HPDE6-E6E7 (cell line): ENCODE measurements around the gene SNF8.

Experiments
- DNase-seq: peaks from one replicate; pipeline ENCODE4 v3.0.0; 2011; ENCODE audit warnings: missing footprints; ENCODE audit errors: extremely low spot score

SNF8 gene

DNA sequence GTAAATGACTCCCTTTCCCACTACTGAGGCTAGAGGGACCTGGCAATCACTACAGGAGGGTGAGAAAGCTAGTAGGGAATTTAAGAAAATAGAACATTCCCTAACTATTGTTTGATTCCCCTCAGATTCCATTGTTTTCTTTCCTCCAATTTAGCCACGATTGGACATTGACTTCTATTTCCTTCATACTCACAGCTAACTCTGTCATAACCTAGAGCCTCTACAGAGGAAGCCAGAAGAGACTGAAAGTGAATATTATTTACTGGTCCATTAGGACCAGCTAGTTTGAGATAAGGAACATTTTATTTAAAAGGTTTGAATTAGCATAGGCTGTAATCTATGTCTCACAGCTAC is 14.9 kb downstream of the SNF8 start:
- DNase-seq, result no peak

DNA sequence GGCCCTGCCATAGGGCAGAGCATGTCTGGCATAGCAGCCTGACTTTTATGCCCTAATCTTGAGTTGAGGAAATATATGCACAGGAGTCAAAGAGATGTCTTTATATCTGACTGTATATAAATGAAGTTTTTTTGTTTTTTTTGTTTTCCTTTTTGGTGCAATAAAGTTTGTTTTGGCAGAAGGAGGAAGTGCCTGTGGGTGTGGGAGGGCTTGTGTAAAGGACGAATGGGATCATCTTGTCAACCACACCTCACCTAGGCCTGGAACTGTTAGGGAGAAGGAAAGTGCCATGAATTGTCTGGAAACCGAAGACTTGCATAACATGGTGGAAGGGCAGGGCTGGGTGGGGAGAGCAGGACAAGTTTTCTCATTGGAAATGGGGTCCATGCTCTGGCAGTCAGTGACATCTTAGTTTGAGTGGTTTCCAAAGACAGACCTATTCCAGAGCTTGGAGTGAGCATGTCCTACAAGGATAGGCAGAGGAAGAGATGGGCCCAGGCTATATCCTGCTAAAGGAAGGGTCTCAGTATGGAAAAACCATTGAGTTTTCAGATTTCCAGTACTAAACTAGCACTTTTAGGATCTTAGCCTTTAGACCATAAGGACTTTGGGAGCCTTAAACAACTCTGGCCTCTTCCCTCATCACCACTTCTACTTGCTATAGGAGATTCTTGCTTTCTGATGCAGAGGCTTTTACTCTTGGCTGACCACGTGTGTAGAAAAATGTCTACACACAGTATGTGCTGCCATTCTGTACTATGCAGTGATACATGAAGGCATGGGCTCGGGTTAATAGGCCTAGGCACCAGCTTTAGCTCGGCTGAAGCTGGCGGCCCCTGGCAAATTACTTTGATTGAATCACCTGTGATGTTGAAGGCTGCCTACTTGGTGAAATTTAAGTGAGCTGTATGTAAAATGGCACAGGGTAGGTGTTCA is 15.5 kb downstream of the SNF8 start:
- no peak for DNase-seq

DNA sequence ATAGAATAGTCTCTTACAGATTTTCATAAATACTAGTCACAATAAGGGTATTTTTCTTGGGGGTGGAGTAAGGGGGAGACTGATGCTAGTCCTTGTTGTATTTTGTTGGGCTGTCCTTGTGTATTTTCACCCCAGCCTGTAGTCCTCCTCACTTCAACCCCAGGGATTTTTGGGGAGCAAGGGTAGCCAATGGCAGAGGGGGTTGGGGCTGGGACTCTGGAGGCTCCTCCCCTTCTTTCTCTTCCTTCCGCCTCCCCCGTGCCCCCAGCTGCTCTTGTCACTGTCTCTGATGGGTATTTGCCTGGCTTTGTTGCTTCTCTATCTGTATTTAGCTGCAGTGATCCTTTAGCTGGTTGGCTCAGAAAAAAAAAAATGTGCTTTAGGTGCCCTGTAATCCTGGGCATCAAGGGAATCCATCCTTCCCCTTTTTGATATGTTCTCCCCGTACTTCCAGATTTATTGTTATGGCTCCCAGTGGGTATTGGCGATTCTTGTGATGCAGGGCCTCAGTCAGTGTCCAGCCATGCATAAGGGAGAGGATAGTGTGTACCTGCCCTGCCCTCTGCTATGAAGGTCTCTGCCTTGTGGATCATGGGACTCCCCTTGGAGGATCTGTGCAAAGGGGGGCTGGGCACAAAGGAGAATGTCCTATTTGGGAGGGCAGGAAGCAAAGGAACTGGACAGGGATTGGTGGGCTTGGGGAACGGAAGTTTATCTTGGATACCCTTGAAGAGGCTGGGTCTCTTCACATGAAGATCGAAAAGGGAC is 16.5 kb downstream of the SNF8 start:
- no peak for DNase-seq

DNA sequence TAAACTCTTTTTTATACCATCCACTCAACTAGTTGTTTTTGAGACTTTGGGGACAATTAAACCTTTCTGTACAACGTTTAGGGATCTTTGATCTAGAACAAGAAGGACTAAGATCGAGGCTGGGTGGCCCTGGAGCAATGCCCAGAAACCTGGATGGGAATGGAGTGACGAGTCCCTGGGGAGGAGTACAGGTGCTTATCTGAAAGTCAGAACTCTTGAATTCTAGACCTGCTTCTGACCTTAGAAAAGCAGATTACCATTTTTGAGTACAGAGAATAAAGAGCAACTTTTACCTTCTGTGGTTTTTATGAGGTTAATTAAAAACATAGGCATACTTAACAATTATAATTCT is 18.7 kb downstream of the SNF8 start:
- no peak for DNase-seq

DNA sequence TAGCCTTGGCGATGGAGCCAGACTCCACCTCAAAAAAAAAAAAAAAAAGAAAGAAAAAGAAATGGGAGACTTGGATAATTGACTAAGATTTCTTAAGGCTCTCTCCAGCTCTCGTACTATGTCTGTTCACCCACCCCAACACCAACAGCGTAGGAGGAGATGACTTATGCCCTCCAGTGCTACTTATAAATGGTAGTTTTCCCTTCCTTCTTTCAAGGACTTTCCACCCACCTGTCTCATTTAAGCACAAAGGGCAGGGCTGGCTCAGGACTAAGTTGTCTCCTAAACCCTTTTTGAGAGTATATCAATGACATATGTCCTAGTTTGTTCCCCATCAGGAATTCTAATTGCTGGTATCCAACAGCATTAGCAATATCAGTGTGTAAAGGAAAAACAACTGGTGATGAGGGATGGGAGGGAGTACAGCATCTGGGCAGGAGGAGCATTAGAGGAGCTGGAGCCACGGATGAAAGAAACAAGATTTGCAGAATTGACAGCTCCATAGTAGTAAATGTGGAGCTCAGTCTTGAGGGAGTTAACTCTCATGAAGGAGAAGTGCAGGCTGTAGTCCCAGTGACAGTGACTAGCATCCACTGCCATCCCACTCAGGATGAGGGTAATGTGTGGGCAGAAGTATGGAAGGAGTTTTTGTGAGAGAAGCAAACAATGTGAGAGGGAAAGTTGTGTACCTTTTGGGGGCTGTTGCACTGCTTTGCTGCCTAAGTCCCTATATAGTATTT is 19.2 kb downstream of the SNF8 start:
- no peak for DNase-seq

DNA sequence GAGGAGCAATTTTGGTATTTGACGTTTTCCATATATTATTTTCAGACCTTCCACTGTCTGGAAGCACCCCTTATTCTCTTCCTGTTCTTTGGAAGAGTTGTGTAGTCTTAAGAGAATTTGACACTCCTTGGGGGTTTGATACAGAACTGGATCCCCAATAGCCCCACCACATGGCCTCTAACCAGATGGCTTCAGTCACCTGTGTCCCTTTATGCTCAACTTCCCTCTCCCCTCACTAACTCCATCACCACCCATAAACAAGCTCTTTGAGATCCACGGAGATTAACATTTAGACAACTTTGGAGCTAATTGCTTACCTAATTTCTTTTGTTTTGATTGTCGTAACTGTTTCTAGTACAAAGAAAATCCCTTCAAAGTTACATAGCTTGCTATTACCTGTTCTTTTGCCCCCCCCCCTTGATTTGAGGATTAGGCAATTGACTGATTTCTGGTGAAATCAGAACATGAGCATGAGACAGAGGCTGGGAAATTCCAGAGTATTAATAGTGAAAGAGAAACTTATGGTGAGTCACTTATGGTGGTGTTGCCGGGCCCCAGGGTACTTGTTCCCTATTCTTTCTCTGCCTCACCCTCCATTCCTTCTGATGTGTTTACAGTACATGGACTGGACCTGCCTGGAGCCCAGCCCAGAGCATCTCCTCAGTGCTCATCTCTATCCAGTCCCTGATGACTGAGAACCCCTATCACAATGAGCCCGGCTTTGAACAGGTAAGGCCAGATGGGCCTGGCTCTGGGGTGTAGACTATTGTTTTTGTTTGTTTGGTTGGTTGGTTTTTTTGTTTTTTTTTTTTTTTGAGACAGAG is 29.0 kb downstream of the SNF8 start:
- DNase-seq, result peak; percentile 96

DNA sequence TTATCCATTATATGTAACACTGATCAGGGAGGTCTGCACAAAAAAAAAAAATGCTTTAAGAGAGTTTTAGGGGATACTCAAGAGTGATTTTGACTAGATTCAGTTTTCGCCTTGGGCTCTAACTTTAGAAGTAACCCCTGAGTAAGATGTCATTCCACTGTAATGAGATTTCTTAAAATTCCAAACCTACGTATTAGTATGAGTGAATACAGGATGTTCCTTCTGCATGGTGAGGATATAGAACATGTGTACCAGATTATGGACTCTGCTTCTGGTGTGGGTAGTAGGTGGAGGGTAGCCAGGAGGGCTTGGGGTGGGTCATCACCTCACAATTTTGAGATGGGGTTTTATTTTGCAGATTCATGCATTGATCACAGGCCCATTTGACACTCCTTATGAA is 32.2 kb downstream of the SNF8 start:
- no peak for DNase-seq

DNA sequence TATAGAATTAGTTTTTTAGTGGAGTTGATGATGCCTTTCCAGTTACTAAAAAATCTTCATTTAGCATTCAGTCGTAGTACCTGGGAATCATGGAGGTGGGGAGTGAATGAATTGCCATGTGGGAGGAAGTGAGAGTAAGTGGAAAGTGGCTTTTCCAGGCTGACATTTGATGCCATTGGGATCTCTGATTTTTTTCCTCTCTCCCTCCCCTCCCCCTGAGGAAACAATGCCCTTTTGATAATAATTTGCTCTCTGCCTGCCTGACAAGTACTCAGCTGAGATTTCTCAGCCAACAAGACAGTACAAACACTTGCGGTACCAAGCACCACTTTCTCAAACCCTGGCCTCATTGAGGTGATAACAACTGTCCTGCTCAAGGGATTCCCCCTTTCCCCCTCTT is 34.3 kb downstream of the SNF8 start:
- DNase-seq, result no peak

DNA sequence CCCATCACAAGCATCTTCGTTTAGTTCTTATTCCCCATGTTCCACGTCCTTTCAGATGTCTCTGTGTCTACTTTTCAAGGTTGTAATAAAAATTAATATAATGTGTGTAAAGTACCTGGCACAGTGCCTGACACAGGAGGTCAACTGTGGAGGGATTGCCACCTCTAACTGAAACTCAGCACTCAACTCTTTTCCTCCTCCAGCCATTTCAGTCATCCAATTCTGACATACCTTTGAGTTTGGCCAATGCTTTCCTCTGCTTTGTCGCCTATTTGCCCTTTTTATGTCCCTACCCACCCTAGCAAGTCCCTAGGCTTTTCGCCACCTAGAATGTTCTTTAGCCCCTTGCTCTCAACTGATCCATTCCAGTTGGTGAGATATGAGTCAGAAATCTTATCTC is 34.9 kb downstream of the SNF8 start:
- DNase-seq, result no peak

DNA sequence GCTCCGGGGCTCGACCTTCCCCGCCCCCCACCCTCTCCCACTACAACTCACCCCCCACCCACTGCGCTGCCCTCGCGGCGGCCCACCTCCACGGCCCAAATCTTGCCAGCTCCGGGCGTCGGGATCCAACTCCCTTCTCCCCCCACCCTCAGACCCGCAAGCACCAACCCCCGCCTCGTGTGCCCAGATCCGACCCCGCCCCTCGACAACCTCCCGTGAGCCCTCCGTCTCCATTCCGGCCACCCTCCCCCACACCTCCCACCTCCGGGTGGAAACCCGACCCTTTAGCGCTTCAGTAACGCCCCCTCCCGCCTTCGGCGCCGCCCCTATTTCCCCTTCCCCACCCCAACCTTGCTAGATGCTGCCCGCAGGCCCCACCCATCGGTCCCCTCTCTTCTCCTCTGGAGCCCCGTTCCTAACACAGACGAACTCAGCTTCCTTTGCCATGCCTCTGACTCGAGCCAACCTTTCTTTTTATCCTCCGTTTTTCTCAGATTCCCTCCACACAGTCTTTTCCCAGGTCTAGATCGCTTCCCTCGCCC is 35.7 kb downstream of the SNF8 start:
- DNase-seq, result peak; percentile 56

DNA sequence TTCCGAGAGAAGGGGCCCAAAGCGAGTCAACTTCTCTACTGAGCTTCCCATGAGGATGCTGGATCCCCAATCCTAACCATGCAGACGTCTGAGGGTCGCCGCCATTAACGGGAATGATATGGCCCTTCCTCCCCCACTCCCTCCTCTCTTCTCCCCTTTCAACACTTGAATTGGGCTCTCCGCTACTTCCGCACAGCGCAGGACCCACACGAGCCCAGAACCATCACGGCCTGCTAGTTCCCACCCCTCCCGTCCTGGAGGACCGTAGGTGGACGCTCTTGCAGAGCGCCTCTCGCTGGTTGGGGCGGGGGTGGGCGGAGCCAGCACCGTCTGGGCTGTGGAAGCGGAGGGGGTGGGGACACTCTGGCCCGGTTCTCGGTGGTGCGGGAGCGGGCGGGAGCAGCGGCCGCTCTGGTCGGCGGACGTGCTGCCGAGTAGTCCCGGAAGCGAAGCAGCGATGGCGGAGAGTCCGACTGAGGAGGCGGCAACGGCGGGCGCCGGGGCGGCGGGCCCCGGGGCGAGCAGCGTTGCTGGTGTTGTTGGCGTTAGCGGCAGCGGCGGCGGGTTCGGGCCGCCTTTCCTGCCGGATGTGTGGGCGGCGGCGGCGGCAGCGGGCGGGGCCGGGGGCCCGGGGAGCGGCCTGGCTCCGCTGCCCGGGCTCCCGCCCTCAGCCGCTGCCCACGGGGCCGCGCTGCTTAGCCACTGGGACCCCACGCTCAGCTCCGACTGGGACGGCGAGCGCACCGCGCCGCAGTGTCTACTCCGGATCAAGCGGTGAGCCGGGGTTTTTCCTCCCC is 36.4 kb downstream of the SNF8 start, which contains the start of gene UBE2Z:
Gene UBE2Z, plus strand, starts transcription at position 361 of the 797 bp plus-strand sequence. Its CDS starts 97 bp downstream, at position 458.
- peak; percentile 97 for DNase-seq

DNA sequence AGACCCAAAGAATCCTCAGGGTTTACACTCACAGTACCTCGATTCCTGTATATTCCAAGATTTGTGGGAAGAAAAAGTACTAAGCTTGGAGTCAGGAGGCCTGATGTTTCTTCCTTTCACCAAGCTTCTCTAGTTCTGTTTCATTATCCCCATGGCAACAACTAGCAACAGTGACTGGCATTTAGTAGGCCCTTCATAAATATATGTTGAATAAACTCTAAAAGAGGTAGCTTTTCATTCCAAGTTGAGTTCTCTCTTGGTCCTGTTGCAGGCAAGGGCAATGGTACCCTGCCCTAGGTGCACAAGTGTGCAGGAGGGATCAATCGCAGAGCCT is 37.0 kb downstream of the SNF8 start:
- peak; percentile 29 for DNase-seq

DNA sequence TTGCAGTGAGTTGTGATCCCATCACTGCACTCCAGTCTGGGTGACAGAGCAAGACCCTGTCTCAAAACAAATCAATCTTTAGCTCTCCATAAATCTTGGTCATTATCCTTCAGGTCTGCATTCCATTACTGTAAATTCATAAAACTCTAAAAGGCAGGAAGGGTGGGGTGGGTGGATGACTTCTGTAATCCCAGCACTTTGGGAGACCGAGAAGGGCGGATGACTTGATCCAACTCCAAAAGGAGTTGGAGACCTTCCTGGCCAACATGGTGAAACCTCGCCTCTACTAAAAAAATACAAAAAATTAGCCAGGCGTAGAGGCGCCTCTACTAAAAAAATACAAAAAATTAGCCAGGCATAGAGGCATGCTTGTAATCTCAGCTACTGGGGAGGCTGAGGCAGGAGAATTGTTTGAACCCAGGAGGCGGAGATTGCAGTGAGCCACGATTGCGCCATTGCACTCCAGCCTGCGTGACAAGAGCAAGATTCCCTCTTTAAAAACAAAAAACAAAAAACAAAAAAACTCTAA is 38.6 kb downstream of the SNF8 start:
- no peak for DNase-seq

DNA sequence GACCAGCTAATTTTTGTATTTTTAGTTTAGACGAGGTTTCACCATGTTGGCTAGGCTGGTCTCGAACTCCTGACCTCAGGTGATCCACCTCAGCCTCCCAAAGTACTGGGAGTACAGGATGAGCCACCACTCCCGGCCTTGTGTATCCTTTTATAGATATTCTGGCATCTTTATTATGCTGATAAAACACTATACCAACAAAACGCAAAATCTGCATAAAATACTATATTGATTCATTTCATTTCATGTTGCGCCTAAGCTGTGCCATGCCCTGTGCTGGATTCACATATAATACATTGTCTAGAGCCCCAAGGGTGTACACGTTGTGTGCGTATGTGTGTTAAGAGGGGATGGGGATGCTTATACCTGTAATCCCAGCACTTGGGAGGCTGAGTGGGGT is 40.2 kb downstream of the SNF8 start:
- DNase-seq, result no peak

DNA sequence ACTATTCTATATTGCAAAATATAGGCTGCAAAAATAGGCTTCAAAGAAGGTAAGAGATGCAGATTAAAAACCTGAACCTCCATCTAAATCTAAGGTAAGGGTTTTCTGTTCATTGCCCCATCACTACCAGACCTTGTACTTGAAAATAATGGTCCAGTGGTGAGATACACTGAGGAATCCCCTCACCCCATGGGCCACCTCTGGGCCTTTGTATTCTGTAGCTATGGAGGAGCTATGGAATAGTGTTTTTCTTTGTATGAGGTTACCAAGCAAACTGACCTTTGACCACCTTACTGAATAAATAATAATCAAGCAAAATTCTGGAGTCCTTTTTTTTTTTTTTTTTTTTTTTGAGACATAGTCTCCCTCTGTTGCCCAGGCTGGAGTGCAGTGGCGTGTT is 41.2 kb downstream of the SNF8 start:
- no peak for DNase-seq

DNA sequence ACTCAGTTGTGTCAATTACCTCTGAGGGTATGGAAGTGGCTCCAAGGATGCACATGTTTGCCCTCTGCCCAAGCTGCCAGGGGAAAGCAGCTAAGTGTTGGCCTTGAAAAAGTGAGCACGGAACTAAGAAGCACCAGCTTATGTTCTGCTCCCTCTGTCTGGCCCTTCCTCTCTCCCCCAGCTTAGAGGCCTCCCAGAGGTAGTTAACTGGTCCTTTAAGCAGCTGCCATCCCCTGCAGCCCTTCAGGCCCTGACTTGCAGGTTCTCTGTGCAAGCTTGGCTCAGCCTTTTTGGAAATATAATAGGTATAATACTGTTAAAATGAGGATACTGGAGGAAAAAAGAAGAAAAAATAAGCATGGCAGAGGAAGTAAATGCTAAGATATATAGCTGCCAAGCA is 43.4 kb downstream of the SNF8 start:
- no peak for DNase-seq

DNA sequence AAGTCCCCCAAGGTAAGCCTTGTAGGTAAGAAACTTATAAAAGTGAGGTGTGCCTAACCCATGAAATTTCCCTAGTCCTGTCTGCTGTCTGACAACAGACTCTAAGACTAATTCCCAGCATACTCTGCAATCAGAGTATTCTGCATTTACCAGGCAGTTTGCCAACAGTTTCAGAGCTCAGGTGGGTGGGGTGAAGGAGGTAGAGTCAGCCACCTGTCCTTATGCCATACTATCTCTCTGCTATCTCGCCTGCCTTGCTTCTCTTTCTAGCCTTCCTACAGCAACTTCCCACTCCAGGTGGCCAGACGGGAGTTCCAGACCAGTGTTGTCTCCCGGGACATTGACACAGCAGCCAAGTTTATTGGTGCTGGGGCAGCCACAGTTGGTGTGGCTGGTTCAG is 49.8 kb downstream of the SNF8 start:
- DNase-seq, result no peak

DNA sequence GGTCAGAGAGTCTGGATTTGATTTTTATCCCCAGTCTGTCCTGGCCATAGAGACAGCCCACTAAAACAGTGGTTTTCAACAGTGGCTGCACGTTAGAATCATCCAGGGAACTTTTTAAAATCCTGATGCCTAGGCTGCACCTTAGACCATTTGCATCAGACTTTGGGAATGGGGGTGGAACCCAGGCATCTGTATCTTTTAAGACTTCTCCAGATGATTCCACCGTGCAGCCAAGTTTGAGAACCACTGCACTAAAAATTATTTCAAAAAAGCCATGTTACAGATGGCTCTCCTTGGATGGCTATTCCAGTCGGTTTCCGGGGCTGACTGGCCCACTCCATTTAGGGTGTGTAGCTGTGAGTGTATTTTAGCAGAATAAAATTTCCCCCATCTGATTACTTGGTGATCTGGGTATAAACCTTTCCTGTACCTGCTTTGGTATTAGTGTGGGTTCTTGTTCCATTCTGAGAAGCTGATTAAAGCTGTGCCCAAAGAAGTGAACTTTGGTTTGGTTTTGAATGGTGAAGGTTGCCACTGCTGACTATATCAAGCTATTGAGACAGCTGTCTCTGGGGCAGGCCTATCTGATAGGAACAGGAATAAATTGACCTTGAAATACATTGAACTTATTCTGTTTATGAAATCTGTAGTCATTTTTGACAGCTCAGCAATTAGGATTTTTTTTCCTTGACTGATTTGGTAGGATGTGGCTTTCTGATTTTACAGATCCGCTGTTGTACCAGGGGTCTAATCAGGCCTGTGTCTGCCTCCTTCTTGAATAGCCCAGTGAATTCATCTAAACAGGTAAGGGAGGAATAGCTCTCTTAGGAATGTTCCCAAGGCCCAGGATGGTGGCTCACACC is 50.8 kb downstream of the SNF8 start:
- no peak for DNase-seq

DNA sequence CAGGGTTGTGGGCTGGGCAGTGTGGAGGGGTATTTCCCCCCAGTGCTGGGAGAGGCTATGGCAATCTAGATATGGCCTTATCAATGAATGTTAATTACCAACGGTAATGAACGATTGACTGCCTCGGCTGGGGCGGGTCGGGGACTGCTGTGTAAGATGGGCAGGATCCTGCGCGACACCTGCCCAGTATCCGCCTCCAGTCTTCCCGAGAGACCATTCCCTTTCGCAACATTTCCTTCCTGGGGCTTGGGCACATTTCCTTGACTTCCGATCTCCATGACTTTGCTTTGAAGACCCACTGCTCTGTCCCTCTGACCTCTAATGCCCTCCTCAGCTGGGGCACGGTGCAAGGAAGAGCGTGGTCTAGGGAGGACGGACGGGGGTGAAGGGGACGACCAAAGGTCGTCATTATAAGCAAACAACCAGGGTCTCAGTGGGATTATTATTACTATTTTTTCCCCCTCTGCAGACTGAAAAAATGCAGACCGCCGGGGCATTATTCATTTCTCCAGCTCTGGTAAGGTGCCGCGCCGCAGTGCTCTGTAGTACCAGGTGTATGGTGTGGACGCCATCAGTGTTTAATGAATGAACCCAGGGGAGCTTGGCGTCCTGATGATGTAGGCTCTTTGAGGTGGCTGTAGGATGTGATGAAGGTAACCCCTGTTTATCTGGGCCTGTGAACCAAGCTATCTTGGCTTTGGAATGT is 51.5 kb downstream of the SNF8 start:
- DNase-seq, result no peak
